HEK293 (cell line): ENCODE measurements around the gene PDCL3.

Experiments
- CTCF ChIA-PET: fragments of 350-600 bp; formaldehyde crosslinking; extraction: SDS; loops from one replicate; lab custom pipeline; 2021; ENCODE audit warnings: antibody characterized with exemption; lab: Yijun Ruan, JAX
- POLR2A ChIA-PET: fragments of 300-600 bp; formaldehyde crosslinking; extraction: SDS; loops from one replicate; lab custom pipeline; 2020; ENCODE audit warnings: antibody characterized with exemption, inconsistent platforms; lab: Yijun Ruan, JAX
- H3K27ac ChIP-seq: fragments of 200-500 bp; sonication (Bioruptor generic); 2 replicates; pipeline ENCODE4 v1.5.1; 2014; ENCODE audit warnings: low read depth, low read length, control low read depth, inconsistent platforms; ENCODE audit errors: extremely low read depth
- H3K36me3 ChIP-seq, 2 experiments: fragments of 200-500 bp in 1 of 2; sonication (Bioruptor generic) in 1 of 2; 1 replicate in 1 of 2; 2 replicates in 1 of 2; pipeline ENCODE4 v1.5.1; 2014 to 2017; ENCODE audit warnings: inconsistent platforms in 2 of 2, low read length in 2 of 2; ENCODE audit not compliant: control insufficient read depth in 2 of 2, insufficient read depth in 1 of 2
- H3K4me1 ChIP-seq: fragments of 200-500 bp; sonication (Bioruptor generic); 2 replicates; pipeline ENCODE4 v1.5.1; 2014; ENCODE audit warnings: mild to moderate bottlenecking, low read length, inconsistent platforms; ENCODE audit not compliant: control insufficient read depth, insufficient read depth
- H3K4me3 ChIP-seq: 2 replicates; pipeline ENCODE4 v1.5.1; 2011; ENCODE audit warnings: low read depth, mild to moderate bottlenecking, control low read depth, low read length, moderate library complexity
- H3K9me3 ChIP-seq: fragments of 200-500 bp; sonication (Bioruptor generic); 2 replicates; pipeline ENCODE4 v1.5.1; 2014; ENCODE audit warnings: low read depth, low read length, inconsistent platforms; ENCODE audit not compliant: control insufficient read depth, insufficient read depth
- HOXA7 ChIP-seq: sonication (generic); formaldehyde crosslinking; IDR thresholded peaks from 2 replicates; pipeline ENCODE4 v1.8.1; 2022; ENCODE audit warnings: missing genetic modification reagents, borderline replicate concordance
- SALL2 ChIP-seq: fragments of 450-650 bp; formaldehyde crosslinking; IDR thresholded peaks from 2 replicates; pipeline ENCODE4 v1.5.0; 2017; ENCODE audit warnings: missing biosample characterization, mild to moderate bottlenecking, missing genetic modification characterization, borderline replicate concordance
- ZBTB1 ChIP-seq: fragments of 450-650 bp; formaldehyde crosslinking; IDR thresholded peaks from 2 replicates; pipeline ENCODE4 v1.5.1; 2016; ENCODE audit warnings: missing biosample characterization, missing genetic modification characterization
- ZFP3 ChIP-seq: fragments of 450-650 bp; formaldehyde crosslinking; IDR thresholded peaks from 2 replicates; pipeline ENCODE4 v1.5.1; 2016; ENCODE audit warnings: low read depth, missing biosample characterization, missing genetic modification characterization
- ZNF248 ChIP-seq: fragments of 450-650 bp; formaldehyde crosslinking; IDR thresholded peaks from 2 replicates; pipeline ENCODE4 v1.5.1; 2017; ENCODE audit warnings: missing biosample characterization, missing genetic modification characterization
- TF ChIP-seq, protein P1 (sequence below): fragments of 450-650 bp; formaldehyde crosslinking; conservative IDR thresholded peaks from 2 replicates; pipeline ENCODE4 v1.5.1; 2016; ENCODE audit warnings: low read depth, missing biosample characterization, missing genetic modification characterization
- TF ChIP-seq, protein P2 (sequence below): fragments of 450-650 bp; formaldehyde crosslinking; IDR thresholded peaks from 2 replicates; pipeline ENCODE4 v1.5.1; 2016; ENCODE audit warnings: missing biosample characterization, missing genetic modification characterization
- TF ChIP-seq, protein P3 (sequence below): fragments of 450-650 bp; formaldehyde crosslinking; IDR thresholded peaks from 2 replicates; pipeline ENCODE4 v1.5.1; 2016; ENCODE audit warnings: missing biosample characterization, missing genetic modification characterization
- TF ChIP-seq, protein P4 (sequence below): fragments of 450-650 bp; formaldehyde crosslinking; IDR thresholded peaks from 2 replicates; pipeline ENCODE4 v1.5.0; 2017; ENCODE audit warnings: missing biosample characterization, missing genetic modification characterization, borderline replicate concordance
- TF ChIP-seq, protein P5 (sequence below): fragments of 450-650 bp; formaldehyde crosslinking; IDR thresholded peaks from 2 replicates; pipeline ENCODE4 v1.5.1; 2017; ENCODE audit warnings: missing biosample characterization, missing genetic modification characterization
- TF ChIP-seq, protein P6 (sequence below): fragments of 450-650 bp; formaldehyde crosslinking; IDR thresholded peaks from 2 replicates; pipeline ENCODE4 v1.5.1; 2016; ENCODE audit warnings: missing biosample characterization, missing genetic modification characterization
- TF ChIP-seq, protein P7 (sequence below): fragments of 450-650 bp; formaldehyde crosslinking; IDR thresholded peaks from 2 replicates; pipeline ENCODE4 v1.5.1; 2016; ENCODE audit warnings: missing biosample characterization, missing genetic modification characterization

Gene PDCL3

DNA sequence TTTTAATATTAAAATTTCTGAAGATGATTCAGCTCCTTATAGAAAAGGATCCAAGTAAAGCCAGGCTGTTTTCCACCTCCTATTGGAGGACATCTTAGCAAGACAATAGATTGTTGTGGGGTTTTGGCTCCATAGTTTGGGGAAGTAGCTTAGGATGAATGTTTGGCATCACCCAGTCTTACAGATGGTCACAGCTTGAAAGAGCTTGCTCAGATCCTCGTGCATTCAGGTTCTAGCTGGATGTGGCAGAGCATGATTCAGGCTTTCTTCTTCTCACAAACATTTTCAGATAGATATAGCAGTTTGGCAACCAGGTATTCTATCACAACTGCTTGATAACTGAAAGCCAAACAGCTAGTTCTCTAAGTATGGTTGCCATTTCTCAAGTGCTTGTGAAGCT, 23.6 kb upstream of the PDCL3 start (continued):
- TF ChIP-seq, protein P1, sequence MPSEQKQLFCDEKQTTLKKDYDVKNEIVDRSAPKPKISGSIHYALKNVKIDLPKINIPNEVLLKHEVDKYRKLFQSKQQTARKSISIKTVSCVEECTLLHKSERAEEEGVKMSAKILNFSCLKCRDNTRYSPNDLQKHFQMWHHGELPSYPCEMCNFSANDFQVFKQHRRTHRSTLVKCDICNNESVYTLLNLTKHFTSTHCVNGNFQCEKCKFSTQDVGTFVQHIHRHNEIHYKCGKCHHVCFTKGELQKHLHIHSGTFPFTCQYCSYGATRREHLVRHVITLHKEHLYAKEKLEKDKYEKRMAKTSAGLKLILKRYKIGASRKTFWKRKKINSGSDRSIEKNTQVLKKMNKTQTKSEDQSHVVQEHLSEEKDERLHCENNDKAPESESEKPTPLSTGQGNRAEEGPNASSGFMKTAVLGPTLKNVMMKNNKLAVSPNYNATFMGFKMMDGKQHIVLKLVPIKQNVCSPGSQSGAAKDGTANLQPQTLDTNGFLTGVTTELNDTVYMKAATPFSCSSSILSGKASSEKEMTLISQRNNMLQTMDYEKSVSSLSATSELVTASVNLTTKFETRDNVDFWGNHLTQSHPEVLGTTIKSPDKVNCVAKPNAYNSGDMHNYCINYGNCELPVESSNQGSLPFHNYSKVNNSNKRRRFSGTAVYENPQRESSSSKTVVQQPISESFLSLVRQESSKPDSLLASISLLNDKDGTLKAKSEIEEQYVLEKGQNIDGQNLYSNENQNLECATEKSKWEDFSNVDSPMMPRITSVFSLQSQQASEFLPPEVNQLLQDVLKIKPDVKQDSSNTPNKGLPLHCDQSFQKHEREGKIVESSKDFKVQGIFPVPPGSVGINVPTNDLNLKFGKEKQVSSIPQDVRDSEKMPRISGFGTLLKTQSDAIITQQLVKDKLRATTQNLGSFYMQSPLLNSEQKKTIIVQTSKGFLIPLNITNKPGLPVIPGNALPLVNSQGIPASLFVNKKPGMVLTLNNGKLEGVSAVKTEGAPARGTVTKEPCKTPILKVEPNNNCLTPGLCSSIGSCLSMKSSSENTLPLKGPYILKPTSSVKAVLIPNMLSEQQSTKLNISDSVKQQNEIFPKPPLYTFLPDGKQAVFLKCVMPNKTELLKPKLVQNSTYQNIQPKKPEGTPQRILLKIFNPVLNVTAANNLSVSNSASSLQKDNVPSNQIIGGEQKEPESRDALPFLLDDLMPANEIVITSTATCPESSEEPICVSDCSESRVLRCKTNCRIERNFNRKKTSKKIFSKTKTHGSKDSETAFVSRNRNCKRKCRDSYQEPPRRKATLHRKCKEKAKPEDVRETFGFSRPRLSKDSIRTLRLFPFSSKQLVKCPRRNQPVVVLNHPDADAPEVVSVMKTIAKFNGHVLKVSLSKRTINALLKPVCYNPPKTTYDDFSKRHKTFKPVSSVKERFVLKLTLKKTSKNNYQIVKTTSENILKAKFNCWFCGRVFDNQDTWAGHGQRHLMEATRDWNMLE (tag by site-specific recombination), result no peak
- TF ChIP-seq SALL2, result no peak
- TF ChIP-seq, protein P2, sequence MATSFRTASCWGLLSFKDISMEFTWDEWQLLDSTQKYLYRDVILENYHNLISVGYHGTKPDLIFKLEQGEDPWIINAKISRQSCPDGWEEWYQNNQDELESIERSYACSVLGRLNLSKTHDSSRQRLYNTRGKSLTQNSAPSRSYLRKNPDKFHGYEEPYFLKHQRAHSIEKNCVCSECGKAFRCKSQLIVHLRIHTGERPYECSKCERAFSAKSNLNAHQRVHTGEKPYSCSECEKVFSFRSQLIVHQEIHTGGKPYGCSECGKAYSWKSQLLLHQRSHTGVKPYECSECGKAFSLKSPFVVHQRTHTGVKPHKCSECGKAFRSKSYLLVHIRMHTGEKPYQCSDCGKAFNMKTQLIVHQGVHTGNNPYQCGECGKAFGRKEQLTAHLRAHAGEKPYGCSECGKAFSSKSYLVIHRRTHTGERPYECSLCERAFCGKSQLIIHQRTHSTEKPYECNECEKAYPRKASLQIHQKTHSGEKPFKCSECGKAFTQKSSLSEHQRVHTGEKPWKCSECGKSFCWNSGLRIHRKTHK, result no peak

DNA sequence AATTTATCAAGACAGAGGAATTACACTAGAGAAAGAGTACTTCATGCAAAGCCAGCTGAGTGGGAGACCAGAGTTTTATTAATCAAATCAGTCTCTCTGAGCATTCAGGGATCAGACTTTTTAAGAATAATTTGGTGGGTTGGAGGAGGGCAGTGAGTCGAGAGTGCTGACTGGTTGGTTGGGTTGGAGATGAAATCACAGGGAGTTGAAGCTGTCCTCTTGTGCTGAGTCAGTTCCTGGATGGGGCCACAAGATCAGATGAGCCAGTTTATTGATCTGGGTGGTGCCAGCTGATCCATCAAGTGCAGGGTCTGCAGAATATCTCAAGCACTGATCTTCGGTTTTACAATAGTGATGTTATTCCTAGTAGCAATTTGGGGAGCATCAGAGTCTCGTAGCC, 21.4 kb upstream of the PDCL3 start:
- ChIA-PET CTCF (no interaction called here), POLR2A (no interaction called here)
- TF ChIP-seq, protein P3, sequence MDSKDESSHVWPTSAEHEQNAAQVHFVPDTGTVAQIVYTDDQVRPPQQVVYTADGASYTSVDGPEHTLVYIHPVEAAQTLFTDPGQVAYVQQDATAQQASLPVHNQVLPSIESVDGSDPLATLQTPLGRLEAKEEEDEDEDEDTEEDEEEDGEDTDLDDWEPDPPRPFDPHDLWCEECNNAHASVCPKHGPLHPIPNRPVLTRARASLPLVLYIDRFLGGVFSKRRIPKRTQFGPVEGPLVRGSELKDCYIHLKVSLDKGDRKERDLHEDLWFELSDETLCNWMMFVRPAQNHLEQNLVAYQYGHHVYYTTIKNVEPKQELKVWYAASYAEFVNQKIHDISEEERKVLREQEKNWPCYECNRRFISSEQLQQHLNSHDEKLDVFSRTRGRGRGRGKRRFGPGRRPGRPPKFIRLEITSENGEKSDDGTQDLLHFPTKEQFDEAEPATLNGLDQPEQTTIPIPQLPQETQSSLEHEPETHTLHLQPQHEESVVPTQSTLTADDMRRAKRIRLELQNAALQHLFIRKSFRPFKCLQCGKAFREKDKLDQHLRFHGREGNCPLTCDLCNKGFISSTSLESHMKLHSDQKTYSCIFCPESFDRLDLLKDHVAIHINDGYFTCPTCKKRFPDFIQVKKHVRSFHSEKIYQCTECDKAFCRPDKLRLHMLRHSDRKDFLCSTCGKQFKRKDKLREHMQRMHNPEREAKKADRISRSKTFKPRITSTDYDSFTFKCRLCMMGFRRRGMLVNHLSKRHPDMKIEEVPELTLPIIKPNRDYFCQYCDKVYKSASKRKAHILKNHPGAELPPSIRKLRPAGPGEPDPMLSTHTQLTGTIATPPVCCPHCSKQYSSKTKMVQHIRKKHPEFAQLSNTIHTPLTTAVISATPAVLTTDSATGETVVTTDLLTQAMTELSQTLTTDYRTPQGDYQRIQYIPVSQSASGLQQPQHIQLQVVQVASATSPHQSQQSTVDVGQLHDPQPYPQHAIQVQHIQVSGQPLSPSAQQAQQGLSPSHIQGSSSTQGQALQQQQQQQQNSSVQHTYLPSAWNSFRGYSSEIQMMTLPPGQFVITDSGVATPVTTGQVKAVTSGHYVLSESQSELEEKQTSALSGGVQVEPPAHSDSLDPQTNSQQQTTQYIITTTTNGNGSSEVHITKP (tag by site-specific recombination), result no peak
- no peak for TF ChIP-seq ZNF248 (tag by site-specific recombination)
- TF ChIP-seq, protein P4, sequence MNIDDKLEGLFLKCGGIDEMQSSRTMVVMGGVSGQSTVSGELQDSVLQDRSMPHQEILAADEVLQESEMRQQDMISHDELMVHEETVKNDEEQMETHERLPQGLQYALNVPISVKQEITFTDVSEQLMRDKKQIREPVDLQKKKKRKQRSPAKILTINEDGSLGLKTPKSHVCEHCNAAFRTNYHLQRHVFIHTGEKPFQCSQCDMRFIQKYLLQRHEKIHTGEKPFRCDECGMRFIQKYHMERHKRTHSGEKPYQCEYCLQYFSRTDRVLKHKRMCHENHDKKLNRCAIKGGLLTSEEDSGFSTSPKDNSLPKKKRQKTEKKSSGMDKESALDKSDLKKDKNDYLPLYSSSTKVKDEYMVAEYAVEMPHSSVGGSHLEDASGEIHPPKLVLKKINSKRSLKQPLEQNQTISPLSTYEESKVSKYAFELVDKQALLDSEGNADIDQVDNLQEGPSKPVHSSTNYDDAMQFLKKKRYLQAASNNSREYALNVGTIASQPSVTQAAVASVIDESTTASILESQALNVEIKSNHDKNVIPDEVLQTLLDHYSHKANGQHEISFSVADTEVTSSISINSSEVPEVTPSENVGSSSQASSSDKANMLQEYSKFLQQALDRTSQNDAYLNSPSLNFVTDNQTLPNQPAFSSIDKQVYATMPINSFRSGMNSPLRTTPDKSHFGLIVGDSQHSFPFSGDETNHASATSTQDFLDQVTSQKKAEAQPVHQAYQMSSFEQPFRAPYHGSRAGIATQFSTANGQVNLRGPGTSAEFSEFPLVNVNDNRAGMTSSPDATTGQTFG (tag by site-specific recombination), result no peak
- no peak for TF ChIP-seq HOXA7 (CRISPR knock-in tag)
- TF ChIP-seq, protein P5, sequence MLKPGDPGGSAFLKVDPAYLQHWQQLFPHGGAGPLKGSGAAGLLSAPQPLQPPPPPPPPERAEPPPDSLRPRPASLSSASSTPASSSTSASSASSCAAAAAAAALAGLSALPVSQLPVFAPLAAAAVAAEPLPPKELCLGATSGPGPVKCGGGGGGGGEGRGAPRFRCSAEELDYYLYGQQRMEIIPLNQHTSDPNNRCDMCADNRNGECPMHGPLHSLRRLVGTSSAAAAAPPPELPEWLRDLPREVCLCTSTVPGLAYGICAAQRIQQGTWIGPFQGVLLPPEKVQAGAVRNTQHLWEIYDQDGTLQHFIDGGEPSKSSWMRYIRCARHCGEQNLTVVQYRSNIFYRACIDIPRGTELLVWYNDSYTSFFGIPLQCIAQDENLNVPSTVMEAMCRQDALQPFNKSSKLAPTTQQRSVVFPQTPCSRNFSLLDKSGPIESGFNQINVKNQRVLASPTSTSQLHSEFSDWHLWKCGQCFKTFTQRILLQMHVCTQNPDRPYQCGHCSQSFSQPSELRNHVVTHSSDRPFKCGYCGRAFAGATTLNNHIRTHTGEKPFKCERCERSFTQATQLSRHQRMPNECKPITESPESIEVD (tag by site-specific recombination), result no peak
- TF ChIP-seq ZBTB1 (tag by site-specific recombination), result no peak
- TF ChIP-seq, protein P6, sequence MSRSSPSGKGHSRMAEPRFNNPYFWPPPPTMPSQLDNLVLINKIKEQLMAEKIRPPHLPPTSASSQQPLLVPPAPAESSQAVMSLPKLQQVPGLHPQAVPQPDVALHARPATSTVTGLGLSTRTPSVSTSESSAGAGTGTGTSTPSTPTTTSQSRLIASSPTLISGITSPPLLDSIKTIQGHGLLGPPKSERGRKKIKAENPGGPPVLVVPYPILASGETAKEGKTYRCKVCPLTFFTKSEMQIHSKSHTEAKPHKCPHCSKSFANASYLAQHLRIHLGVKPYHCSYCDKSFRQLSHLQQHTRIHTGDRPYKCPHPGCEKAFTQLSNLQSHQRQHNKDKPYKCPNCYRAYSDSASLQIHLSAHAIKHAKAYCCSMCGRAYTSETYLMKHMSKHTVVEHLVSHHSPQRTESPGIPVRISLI, result no peak
- TF ChIP-seq, protein P7, sequence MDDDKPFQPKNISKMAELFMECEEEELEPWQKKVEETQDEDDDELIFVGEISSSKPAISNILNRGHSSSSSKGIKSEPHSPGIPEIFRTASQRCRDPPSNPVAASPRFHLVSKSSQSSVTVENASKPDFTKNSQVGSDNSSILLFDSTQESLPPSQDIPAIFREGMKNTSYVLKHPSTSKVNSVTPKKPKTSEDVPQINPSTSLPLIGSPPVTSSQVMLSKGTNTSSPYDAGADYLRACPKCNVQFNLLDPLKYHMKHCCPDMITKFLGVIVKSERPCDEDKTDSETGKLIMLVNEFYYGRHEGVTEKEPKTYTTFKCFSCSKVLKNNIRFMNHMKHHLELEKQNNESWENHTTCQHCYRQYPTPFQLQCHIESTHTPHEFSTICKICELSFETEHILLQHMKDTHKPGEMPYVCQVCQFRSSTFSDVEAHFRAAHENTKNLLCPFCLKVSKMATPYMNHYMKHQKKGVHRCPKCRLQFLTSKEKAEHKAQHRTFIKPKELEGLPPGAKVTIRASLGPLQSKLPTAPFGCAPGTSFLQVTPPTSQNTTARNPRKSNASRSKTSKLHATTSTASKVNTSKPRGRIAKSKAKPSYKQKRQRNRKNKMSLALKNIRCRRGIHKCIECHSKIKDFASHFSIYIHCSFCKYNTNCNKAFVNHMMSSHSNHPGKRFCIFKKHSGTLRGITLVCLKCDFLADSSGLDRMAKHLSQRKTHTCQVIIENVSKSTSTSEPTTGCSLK, result no peak
- TF ChIP-seq ZFP3 (tag by site-specific recombination), result no peak

More for the DNA sequence above, 21.4 kb upstream of the PDCL3 start:
- H3K27ac ChIP-seq, result no peak overlapping the region
- no peaks in the 10 kb centered on the region for H3K4me1 ChIP-seq
- no peaks in the 10 kb centered on the region for H3K36me3 ChIP-seq
- no peak overlapping the region for H3K4me3 ChIP-seq
- H3K9me3 ChIP-seq, result no peaks in the 10 kb centered on the region
